T-helper 2 cell treated with Interferon-gamma antibody and Interleukin-4, amounts not matched to agents 5 μg/mL and 100 μg/mL, for 36 hours (primary cell): Measurements from ENCODE around the gene FYTTD1.

Source experiments
- DNase-seq: peaks from one replicate; pipeline ENCODE4 v3.0.0; 2021; ENCODE audit warnings: low spot score
- H3K27ac Mint-ChIP-seq: one replicate; pipeline ENCODE4 v1.8.0; 2021; ENCODE audit warnings: mild to moderate bottlenecking, mixed read lengths
- H3K27me3 Mint-ChIP-seq: one replicate; pipeline ENCODE4 v1.8.0; 2021; ENCODE audit warnings: low read depth, mixed read lengths
- H3K36me3 Mint-ChIP-seq: one replicate; pipeline ENCODE4 v1.8.0; 2021; ENCODE audit warnings: low read depth, mixed read lengths
- H3K4me1 Mint-ChIP-seq: one replicate; pipeline ENCODE4 v1.8.0; 2021; ENCODE audit warnings: low read depth, mixed read lengths
- H3K4me3 Mint-ChIP-seq: one replicate; pipeline ENCODE4 v1.8.0; 2022; ENCODE audit warnings: mild to moderate bottlenecking, moderate library complexity, mixed read lengths
- H3K9me3 Mint-ChIP-seq: one replicate; pipeline ENCODE4 v1.8.0; 2021; ENCODE audit warnings: mixed read lengths

FYTTD1 gene

DNA sequence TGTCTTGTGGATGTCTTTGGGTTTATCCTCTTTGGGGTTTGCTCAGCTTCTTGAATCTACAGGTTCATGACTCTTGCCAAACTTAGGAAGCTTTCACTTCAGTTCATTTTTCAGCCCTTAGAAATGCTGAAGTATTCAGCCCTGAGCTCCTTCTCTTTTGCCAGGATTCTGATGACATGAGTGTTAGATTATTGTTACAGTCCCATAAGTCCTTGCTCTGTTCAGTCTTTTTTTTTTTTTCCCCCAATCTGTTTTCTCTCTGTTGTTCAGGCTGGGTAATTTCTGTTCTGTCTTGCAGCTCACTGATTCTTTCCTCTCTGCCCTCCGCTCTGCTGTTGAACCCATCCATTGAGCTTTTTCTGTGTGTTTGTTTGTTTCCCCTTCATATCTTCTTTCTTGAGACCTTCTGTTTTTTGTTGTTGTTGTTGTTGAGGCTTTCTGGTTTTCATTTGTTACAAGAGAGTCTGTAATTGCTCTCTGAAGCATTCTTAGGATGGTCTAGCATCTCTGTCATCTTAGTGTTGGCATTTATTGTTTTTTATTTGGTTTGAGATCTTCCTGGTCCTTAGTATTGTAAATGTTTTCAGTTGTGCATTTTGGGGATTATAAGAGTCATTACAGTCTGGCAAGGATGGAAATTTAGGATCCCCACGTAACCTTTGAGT, 59.8 kb downstream of the FYTTD1 start:
- Mint-ChIP-seq H3K27ac (no peak overlapping the region), H3K4me1 (peaks cover 18% of the 10 kb centered on the region), H3K27me3 (no peaks in the 10 kb centered on the region), H3K4me3 (no peak overlapping the region), H3K36me3 (peaks cover 9% of the 10 kb centered on the region), H3K9me3 (no peaks in the 10 kb centered on the region)
- DNase-seq: no peak

DNA sequence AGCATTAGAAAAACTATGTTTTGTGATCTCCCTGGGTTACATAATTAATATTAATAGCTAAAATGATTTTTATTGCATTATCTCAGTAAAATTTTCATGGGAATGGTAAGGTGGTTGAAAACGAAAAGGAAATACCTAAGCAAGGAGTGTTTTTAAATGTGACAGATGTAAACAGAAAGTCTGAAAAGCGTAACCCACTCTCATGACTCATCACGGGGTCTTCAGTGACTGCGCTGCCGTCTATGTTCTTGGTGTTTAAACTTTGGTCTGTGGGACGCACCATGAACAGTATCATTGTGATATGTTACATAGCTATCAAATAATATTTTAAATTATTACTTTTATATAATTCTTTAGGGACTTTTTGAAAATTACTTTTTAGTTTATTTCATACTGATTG, 61.2 kb downstream of the FYTTD1 start:
- no peak for DNase-seq
- Mint-ChIP-seq H3K27me3 (no peaks in the 10 kb centered on the region), H3K36me3 (peaks cover 9% of the 10 kb centered on the region), H3K9me3 (no peaks in the 10 kb centered on the region), H3K27ac (no peak overlapping the region), H3K4me1 (peaks cover 19% of the 10 kb centered on the region), H3K4me3 (no peak overlapping the region)

DNA sequence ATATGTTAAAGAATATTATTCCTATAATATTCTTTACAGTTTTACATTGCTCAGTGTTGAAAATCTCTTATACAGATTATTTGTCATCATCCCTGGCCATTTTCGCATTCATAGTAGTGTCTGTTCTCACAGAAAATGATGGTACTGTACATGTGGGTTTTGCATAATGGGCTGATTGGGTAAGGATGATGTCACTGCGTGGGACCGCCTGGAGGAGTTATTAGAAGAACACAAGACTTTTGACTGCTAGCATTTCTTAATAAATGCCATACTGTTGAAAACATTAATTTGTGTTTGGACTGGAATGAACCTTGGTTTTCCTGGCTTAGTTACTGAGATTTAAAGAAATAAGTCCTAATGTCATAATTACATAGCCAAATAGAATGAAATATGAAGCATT, 61.7 kb downstream of the FYTTD1 start:
- Mint-ChIP-seq H3K4me1 (peaks cover 19% of the 10 kb centered on the region), H3K27me3 (no peaks in the 10 kb centered on the region), H3K27ac (no peak overlapping the region), H3K9me3 (no peaks in the 10 kb centered on the region), H3K36me3 (peaks cover 6% of the 10 kb centered on the region), H3K4me3 (no peak overlapping the region)
- no peak for DNase-seq

DNA sequence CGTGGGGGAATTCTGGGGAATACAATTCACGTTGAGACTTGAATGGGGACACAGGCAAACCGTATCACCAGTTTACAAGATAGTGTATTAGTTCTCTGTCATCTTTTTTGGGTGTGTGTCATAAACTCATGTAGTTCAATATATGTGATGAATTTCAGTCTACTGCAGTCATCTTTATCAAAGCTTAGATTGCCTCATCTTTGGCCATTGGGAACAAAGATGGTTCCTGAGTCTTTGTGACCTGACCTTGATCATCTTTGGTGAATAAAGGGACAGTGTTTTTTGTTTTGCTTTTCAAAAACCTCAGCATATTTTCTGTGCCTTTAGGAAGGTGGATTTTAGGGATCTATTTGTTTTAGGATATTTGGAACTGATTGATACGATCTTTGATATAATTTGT, 64.7 kb downstream of the FYTTD1 start:
- peaks cover 4% of the 10 kb centered on the region for H3K4me1 Mint-ChIP-seq
- no peak overlapping the region for H3K4me3 Mint-ChIP-seq
- peaks cover 6% of the 10 kb centered on the region for H3K36me3 Mint-ChIP-seq
- DNase-seq: no peak
- no peak overlapping the region for H3K27ac Mint-ChIP-seq
- no peaks in the 10 kb centered on the region for H3K27me3 Mint-ChIP-seq
- no peaks in the 10 kb centered on the region for H3K9me3 Mint-ChIP-seq

DNA sequence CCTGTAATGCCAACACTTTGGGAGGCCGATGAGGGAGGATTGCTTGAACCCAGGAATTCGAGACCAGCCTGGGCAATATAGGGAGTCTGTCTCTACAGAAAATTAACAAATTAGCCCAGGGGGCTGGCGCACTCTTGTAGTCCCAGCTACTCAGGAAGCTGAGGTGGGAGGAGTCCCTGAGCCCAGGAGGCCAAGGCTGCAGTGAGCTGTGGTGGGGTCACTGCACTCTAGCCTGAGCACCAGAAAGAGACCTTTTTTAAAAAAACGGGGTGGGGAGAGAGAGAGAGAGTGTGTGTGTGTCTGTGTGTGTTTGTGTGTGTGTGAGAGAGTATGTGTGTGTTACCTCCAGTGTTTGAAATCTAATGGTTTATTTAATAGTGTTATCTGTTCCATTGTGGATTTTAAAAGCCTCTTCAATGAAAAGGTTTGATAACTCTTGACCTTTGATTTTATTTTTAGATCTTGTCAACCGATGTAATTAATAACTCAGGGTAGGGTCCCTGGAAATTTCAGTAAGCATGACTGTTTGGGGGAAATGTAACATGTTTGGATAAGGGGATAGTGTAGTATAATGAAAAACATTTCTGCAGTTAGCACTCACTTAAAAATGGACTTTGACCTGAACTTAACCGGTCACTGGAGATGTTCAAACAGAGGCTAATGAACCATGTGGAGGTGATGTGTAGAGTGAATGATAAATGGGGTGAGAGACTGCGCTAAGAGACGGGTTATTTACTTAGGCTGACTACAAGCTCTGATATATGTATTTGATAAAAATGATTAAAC, 71.1 kb downstream of the FYTTD1 start:
- H3K27ac Mint-ChIP-seq: peak overlapping the region; percentile 38
- peaks cover 27% of the 10 kb centered on the region for H3K36me3 Mint-ChIP-seq
- H3K9me3 Mint-ChIP-seq: no peaks in the 10 kb centered on the region
- DNase-seq: no peak
- no peaks in the 10 kb centered on the region for H3K4me1 Mint-ChIP-seq
- H3K4me3 Mint-ChIP-seq: no peak overlapping the region
- no peaks in the 10 kb centered on the region for H3K27me3 Mint-ChIP-seq

DNA sequence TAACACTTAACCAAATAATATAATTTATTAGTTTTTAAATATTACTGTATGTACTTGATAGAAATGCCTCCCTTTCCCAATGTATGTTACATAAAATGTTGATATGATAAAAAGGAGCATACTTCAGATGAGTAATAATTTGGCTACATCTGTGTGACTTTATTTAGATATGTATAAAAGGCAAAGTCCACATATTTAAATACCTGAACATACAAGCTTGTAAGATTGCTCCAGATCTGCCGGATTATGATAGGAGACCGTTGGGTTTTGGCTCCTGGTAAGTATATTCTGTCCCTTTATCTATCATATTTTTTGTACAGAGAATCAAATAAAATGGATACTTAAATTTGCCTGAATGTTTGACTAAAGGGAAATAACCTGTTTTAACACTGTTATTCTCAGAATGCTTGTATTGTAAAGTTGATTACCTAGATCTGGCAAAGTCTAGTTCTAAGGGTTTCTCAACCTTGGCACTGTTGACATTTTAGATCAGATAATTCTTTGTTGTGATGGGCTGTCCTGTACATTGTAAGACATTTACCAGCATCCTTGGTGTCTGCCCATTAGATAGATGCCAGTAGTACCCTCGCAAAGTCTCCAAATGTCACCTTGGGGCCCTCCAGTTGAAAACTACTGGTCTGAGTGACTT, 79.8 kb downstream of the FYTTD1 start:
- Mint-ChIP-seq H3K27me3 (no peaks in the 10 kb centered on the region), H3K4me3 (no peak overlapping the region), H3K27ac (no peak overlapping the region), H3K4me1 (no peaks in the 10 kb centered on the region), H3K36me3 (peaks cover 47% of the 10 kb centered on the region), H3K9me3 (no peaks in the 10 kb centered on the region)
- DNase-seq: no peak

DNA sequence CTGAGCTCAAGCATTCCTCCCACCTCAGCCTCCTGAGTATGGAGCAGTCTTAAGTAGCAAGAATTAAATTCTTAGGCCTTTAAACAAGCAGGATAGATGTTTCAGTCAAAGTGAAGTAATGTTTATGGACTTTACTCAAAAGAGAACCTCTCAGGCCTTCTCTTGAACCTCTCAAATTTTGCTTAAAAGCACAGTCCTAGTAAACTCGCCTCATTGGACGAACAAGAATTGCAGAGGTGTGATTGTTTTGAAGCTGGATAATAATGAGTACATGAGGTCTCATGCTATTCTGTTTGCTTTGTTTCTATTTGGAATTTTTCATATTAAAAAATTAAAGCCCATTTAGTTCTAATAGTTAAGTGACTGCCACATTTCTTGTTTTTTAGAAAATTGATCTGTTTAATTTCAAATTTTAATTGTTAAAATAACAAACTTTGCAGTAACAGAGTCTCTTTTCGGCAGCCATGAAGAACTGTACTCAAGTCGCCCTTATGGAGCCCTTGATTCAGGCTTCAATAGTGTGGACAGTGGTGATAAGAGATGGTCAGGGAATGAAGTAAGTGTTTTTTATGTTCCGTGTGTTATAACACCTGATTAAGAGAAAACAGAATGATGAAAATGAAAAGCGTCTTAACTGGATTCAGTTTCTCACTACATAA, 80.8 kb downstream of the FYTTD1 start:
- Mint-ChIP-seq H3K27me3 (no peaks in the 10 kb centered on the region), H3K4me3 (no peak overlapping the region), H3K4me1 (no peaks in the 10 kb centered on the region), H3K36me3 (peaks cover 47% of the 10 kb centered on the region), H3K27ac (no peak overlapping the region), H3K9me3 (no peaks in the 10 kb centered on the region)
- DNase-seq: no peak

DNA sequence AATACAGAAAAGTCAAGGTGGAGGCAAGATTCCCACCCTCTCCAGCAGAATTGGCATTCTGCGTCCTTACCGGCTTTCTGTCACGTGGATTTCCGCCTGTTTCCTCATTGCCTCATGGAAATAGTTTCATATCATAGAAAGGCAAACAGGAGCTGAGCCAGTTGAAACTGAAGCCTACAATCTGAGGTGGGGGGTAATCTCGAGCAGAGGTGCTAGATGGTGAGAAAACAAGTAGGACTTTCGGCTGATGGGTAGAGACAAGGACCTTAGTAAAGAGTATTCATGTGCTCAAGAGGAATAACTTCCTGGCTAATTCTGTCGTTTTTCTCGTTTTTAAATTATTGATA, 81.3 kb downstream of the FYTTD1 start:
- peaks cover 47% of the 10 kb centered on the region for H3K36me3 Mint-ChIP-seq

DNA sequence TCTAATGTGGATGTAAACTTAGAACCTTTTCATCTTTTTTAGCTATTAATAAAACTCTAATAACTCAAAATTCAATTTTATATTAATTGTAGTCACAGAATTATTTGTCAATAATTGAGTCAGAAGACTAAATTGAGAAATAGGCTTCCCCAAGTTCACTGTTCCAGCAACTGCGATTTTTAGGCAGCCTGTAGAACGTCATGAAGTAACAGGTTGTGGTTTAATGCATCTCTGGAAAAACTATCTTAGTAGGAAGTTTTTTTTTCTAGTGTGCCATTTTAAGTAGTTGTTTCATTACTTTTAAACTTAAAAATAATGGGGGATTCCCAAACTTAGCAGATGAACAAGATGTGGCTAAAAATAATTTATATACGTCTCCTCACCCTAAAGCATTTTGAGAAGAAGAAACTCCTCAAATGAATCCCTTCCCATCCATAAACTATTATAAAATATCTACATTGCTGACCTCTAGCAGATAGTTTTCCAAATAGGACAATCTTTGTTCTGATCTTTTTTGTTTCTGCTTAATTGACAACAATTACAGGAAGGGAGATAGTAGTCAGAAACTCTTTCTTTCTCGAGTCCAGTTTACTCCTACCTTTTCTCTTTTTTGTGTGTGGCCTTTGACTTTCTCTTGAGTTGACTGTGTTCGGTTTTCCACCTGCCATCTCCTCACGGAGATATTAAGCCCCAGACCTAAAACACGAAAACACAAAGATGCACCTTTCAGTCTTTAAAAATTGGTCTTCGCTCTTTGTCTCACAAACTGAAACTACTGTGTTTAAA, 84.4 kb downstream of the FYTTD1 start:
- DNase-seq: no peak
- H3K27me3 Mint-ChIP-seq: no peaks in the 10 kb centered on the region
- H3K9me3 Mint-ChIP-seq: no peaks in the 10 kb centered on the region
- peaks cover 45% of the 10 kb centered on the region for H3K36me3 Mint-ChIP-seq
- H3K27ac Mint-ChIP-seq: no peak overlapping the region
- no peak overlapping the region for H3K4me3 Mint-ChIP-seq
- H3K4me1 Mint-ChIP-seq: no peaks in the 10 kb centered on the region

More for the DNA sequence above, 81.3 kb downstream of the FYTTD1 start:
- H3K27ac Mint-ChIP-seq: no peak overlapping the region
- no peak for DNase-seq
- no peaks in the 10 kb centered on the region for H3K4me1 Mint-ChIP-seq
- no peak overlapping the region for H3K4me3 Mint-ChIP-seq
- H3K27me3 Mint-ChIP-seq: no peaks in the 10 kb centered on the region
- H3K9me3 Mint-ChIP-seq: no peaks in the 10 kb centered on the region

DNA sequence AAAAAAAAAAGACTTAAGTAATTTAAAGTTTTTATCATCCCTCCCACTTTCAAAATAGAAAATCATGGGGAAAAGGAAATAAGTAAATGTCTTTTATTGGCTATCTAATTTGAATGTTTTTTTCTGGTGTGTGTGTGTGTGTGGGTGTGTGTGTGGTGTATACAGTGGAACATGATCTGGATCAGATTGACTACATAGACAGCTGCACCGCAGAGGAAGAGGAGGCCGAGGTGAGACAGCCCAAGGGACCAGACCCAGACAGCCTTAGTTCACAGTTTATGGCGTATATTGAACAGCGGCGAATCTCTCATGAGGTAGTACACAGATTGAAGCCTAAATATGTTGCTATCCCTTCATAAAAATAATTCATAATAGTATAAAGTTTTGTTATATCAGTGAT, 85.8 kb downstream of the FYTTD1 start:
- Mint-ChIP-seq H3K27ac (no peak overlapping the region), H3K27me3 (no peaks in the 10 kb centered on the region), H3K9me3 (no peaks in the 10 kb centered on the region), H3K36me3 (peaks cover 39% of the 10 kb centered on the region), H3K4me1 (no peaks in the 10 kb centered on the region), H3K4me3 (no peak overlapping the region)
- DNase-seq: no peak

DNA sequence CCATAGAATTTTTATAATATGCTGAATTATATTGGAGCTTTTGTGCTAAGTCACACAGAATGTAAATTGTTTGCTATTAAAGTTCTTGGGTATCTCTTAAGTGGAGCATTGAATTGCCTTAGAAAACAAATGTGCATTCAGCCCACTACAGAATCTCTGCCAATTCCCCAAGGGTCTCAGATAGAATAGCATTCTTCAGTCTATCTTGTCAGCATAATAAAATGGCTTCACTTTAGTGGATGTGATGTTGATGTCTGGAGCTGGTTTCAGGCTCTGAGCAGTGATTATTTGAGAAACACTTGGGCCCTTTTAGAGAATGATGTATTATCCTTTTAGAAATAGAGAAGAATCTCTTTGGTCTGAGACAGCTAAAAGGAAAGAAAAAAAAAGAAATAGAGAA, 86.6 kb downstream of the FYTTD1 start:
- Mint-ChIP-seq H3K4me1 (no peaks in the 10 kb centered on the region), H3K27me3 (no peaks in the 10 kb centered on the region), H3K36me3 (peaks cover 42% of the 10 kb centered on the region), H3K27ac (no peak overlapping the region), H3K4me3 (no peak overlapping the region), H3K9me3 (no peaks in the 10 kb centered on the region)
- no peak for DNase-seq
